ENCODE data around the gene PLXNA4.

The PLXNA4 gene

DNA sequence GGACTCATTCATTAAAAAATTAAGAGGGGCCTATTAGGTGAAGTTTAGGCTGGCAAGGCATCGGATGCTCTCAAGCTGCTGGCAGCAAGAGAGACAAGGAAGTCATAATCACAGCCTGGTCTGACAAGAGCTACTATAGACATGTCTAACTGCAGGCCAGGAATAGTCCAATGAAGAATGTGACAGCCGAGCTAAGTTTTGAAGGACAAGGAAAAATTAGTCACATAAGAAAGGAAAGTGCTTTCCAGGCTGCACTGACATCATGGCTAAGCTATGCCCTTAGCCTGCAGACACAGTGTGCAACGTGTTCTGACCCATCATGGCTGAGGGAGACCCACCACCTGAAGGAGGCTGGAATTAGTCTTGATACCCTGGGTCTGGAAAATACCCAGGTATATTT is 281.1 kb downstream of the PLXNA4 start:
- DNase-seq, result no peak

DNA sequence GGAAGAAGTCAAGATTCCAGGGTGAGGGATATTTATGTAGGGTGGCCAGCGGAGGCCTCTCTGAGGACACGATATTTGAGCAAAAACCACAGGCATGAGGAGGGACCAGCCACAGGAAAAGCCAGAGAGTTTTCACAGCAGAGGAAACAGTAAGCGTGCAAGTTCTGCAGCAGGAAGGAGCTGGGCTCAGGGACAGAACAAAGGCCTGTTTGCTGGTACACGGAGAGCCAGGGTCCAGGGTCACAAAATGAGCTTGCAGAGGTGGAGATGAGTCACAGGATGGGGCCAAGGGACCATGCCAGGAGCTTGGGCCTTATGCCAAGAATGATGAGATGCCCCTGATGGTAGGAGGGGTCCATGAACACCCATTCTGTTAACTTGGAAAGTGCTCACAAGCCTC is 283.5 kb downstream of the PLXNA4 start:
- DNase-seq, result no peak

DNA sequence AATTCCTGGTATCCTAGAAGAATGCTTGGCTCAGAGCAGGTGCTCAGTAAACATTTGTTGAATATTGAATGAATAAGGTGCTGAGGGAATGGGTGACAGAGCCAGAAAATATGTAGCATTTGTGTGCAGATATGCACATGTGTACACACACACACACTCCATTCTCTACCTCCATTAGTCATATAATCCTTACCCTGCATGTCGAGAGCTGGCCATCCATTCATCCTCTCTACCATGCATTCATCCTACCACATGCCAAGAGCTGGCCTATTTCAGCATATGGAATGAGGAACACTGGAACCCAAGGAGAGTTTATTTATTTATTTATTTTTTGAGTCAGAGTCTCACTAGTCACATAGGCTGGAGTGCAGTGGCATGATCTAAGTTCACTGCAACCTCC is 284.8 kb downstream of the PLXNA4 start:
- DNase-seq, result no peak

DNA sequence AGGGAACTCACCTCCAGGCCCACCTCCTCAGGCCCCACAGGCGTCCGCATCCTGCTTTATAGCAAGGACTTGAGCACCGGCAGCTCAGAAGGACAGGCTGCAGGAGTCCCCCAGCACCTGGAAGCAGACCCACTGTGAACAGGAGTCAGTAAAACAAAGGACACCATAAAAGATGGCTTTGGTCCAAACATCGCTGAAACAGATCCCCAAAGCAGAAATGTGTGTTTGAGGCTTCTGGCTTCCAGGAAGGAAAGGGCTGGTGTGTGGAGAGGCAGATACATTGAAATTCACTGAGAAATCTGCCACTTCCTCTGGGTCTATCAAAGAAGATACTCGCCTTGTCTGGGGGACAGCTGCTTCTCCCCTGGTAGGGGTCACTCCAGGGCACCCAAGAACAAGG is 286.2 kb downstream of the PLXNA4 start:
- no peak for DNase-seq

GRCh38 chr7:132286836-132287235 is 289.4 kb downstream of the PLXNA4 start:
- DNase-seq, result no peak

DNA sequence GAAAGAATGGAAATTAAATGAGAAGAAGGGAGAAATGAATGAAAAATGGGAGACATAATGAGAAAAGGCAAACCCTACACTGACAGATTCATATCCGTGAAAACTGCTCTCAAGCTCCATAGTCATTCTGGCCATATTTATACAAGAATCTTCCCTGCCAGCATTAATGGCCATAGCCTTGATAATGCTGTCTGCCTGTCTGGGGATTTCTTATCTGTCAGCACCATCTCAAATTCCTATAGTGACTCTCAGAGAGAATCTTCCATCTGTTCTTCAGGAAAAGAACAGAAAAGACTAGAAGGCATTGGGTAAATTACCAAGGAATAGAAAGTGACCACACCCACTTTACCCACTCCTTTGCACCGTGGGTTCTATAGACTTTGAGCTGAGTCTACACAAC is 295.9 kb downstream of the PLXNA4 start:
- DNase-seq, result no peak

GRCh38 chr7:132279718-132280117 is 296.6 kb downstream of the PLXNA4 start:
- DNase-seq, result no peak

- no peak for DNase-seq
Measured at GRCh38 chr7:132276976-132277725, 299.1 kb downstream of the PLXNA4 start.

- DNase-seq, result no peak
Measured at GRCh38 chr7:132276234-132276630, 300.0 kb downstream of the PLXNA4 start.

DNA sequence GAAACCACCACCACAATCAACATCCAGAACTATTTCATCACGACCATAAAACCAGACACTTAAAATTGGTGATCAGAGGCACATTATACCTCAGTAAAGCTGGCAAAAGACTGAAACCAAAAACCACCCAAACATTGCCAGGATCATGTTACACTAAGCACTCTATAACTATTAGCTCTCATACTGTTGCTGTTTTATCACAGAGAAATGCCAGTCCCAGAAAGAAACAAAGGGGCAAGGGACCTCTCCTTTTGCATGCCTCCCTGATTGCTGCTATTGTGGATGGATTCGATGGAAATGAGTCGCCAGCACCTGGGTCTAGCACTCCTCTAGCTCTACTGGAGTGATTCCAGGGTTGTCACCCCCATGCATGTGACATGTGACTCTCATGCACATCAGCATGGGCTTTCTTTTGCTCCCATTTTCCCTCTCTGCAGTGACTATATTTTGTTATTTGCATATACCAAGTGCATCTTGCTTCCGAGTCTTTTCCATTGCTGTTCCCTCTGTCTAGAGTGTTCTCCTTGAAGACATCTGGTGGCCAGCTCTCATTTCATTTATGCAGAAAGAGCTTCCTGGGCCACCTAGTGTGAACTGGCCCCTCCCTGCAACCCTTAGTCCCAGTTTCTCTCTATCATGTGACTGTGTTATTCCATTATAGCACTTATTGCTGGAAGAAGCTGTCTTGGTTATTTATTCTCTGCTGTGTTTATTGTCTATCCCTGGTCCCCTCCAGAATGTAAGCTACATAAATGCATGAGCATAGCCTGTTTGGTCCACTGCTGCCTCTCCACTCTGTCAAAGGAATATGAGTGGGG is 300.6 kb downstream of the PLXNA4 start:
- DNase-seq, result no peak

DNA sequence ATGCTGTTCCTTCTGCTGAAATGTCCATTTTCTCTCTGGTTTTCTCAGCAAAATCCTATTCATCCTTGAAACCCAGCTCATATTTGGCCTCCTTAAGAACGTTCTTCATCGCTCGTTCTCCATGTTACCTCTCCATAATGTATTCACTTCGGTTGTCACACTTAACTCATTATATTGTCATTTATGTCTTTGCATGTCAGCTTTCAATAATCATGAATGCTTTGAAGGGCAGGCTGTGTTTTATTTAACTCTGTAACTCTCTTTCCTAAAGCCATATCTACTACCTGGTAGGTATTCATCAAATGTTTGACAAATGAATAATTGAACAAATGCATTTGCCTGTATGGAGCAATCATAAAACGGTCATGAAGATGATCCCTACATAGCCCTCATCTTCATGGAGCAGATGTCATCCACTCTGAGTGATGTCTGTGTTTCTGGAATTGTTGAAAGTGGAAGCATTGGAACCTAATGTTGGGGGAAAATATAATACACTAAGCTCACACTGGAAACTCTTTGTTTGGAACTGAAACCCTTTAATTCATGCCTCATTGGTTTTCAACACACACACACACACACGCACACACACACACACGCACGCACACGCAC is 303.4 kb downstream of the PLXNA4 start:
- no peak for DNase-seq

- no peak for DNase-seq
Measured at GRCh38 chr7:132270517-132270916, 305.8 kb downstream of the PLXNA4 start.

- DNase-seq, result no peak
Measured at GRCh38 chr7:132269718-132270117, 306.6 kb downstream of the PLXNA4 start.

DNA sequence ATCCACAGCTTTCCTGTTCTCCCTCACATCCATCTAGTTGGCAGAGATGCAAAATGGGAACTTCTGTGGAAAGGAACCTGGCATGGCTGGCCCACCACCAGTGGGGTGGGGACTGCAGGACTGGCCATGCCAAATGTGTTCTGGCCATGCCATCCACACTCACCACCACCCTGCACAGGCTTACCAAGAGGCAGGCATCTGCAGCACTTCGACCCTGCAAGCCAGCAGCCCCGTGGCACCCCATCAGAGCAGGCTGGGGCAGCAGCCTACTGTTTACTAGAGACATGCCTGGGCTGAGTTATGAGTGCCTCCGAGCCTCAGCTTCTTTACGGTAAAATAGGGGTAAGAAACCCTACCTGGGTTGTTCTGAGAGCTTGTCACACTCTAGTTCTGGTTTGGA is 313.1 kb downstream of the PLXNA4 start:
- DNase-seq, result no peak

DNA sequence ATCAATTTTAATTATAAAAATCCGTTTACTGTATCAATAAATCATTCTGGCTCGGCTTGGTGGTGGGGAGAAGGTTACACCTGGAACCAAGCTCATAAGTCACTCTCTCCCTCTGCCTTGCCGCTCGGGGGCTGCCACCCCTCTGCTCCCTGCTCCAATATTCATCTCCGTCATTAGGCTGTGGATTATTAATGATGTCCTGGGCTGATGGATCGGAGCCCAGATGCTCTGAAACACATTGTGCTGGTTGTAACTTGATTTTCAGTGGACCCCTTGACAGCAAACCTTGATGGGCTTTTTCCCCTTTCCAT is 314.2 kb downstream of the PLXNA4 start:
- no peak for DNase-seq

DNA sequence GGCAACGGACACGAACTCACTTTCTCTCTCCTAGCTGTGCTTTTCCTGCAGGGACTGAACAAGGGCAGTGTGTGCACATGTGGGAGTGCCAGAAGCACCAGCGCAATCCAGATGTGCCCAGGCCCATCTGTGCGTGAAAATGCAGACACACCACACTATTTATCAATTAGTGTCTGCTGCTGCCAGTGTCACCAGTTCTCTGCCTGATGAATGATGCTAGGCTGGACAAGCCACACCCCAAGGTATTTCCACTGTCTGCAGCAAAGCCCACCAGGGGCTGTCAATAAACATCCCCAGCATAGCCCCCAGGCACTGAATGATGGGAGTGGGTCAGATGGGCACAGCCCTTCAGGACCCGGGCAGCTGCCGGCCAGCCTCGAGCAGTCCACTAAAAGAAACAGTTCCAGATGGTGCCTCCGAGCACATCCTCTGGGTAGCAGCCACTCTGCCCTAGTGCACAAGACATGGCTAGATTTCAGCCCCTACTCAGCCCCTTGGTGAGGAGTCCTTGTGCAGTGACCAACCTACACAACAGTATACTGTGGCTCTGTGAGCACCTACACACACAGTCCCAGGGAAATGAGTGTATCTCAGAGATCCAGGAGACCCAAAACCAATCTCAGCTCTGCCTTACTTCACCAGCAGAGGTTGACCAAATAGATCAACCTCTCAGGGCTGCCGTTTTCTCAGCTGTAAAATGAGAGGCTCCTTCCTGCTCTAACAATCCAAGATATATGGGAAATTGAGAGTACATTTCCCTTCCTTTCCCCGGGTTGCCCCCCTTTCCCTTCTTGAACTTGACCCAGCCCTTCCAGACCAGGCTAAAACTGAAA is 314.7 kb downstream of the PLXNA4 start:
- no peak for DNase-seq

GRCh38 chr7:132258231-132258630 is 318.0 kb downstream of the PLXNA4 start:
- DNase-seq, result no peak

- no peak for DNase-seq
Measured at GRCh38 chr7:132257253-132257652, 319.0 kb downstream of the PLXNA4 start.

DNA sequence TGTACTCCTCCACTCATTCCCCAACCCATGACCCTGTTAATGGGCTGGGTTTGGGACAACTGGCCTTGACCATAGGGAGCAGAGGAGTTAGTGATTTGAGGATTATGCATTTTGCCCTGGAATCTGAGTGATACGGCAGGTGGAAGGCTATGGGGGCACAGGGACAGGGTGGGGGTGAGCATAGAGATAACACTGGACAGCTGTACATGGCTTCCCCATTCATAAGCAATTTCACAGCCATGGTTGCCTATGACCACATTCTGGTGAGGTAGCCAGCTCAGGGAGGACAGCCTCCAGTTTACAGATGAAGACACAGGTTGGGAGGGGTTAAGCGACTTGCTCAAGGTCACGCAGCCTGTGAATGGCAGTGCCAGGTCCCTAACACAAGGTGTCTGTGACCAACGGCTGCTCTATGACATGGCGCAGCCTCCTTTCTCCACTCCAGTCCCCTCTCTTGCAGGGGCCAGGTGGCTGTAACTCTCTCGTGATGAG is 319.5 kb downstream of the PLXNA4 start:
- DNase-seq, result no peak

GRCh38 chr7:132255898-132256297 is 320.4 kb downstream of the PLXNA4 start:
- DNase-seq, result no peak

- no peak for DNase-seq
Measured at GRCh38 chr7:132255115-132255797, 321.0 kb downstream of the PLXNA4 start.

DNA sequence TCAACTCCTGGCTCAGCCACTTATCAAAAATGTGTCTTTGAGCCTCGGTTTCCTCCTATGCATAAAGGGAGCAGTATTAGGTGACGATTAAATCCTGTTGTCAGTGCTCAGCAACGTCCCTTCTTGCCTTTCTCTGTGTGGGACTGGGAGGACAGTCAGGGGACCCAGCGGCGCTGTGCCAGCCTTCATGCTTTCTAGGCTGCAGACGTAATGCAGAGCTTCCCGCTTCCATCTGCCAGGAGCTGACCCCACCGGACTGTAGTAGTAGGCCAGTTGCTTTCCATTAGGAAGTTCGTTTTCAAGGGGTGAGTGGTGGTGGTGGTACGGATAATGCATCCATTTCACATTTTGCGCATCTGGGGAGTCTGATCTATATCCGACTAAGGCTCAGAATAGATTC is 321.8 kb downstream of the PLXNA4 start:
- no peak for DNase-seq

GRCh38 chr7:132252793-132253100 is 323.5 kb downstream of the PLXNA4 start:
- no peak for DNase-seq

Measured in activated CD4-positive, alpha-beta T cell treated with anti-CD3 and anti-CD28 coated beads, Interleukin-2, amount 50 U/mL, for 1 hour (primary cell).